GM12801 (cell line): ENCODE results near the gene RNU2-1.

ENCODE experiments used
- TF ChIP-seq, protein P1 (sequence below): IDR thresholded peaks from one replicate; pipeline ENCODE4 v1.5.1; 2011; ENCODE audit warnings: control low read depth; ENCODE audit not compliant: insufficient read length; ENCODE audit errors: extremely low read depth

RNU2-1 gene

DNA sequence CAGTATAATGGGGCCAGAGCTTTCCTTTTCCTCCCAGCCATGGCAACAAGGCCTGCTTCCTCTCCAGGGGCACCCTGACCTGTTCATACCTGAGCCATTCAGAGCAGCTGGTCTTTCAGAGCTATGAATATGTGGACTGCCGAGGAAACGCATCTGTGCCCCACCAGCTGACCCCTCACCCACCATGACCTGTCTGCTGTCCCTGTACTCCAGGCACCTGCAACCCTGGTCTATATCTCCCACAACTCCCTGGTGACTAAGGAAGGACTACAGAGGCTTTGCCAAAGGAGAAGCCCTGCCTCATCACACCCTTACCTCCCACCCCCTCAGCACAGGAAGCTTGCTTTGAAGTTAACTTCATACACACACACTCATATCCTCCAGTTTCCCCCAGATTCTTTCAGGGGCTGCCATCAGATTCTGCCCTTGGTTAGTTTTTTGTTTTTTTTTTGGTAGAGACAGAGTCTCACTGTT, 16.1 kb downstream of the RNU2-1 start:
- TF ChIP-seq, protein P1, sequence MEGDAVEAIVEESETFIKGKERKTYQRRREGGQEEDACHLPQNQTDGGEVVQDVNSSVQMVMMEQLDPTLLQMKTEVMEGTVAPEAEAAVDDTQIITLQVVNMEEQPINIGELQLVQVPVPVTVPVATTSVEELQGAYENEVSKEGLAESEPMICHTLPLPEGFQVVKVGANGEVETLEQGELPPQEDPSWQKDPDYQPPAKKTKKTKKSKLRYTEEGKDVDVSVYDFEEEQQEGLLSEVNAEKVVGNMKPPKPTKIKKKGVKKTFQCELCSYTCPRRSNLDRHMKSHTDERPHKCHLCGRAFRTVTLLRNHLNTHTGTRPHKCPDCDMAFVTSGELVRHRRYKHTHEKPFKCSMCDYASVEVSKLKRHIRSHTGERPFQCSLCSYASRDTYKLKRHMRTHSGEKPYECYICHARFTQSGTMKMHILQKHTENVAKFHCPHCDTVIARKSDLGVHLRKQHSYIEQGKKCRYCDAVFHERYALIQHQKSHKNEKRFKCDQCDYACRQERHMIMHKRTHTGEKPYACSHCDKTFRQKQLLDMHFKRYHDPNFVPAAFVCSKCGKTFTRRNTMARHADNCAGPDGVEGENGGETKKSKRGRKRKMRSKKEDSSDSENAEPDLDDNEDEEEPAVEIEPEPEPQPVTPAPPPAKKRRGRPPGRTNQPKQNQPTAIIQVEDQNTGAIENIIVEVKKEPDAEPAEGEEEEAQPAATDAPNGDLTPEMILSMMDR: no peak

DNA sequence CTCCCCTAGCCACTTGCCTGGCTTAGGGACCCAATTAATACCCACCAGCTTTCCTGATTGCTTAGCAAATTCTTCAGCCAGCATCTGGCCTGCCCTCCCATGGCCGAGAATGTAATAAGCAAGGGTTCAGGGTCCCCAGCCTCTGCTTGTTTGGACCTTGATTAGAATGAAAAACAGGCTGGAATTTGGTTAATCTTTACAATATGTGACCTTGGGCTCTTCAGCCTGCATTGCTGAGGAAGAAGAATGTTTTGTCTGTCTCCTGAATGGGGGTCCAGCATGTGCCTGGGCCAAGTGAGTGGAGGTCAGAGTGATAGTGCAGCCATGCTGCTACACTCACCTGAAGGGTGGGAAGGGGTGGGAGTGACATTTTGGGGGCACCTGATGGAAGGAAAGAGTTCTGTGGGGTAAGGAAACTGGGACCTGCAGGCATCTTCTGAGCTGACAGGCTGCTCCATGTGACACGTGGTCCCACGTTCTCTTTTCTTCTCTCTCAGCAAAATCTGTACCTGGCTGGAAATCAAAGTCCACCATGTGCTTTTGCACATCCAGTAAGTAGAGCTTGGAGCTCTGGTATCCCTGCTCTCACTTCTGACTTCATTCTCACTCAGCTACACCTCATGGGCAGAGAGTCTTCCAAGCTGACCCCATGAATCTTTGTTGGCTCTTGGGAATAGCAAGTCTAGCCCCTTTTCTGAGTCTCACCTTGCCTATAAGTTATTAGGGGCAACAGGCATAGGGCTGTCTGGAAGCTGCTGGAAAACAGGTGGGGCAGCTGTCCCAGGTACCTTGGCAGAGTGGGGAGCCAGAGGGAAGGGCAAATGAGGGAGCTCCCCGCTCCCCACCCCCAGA, 16.8 kb downstream of the RNU2-1 start:
- TF ChIP-seq, protein P1: no peak

DNA sequence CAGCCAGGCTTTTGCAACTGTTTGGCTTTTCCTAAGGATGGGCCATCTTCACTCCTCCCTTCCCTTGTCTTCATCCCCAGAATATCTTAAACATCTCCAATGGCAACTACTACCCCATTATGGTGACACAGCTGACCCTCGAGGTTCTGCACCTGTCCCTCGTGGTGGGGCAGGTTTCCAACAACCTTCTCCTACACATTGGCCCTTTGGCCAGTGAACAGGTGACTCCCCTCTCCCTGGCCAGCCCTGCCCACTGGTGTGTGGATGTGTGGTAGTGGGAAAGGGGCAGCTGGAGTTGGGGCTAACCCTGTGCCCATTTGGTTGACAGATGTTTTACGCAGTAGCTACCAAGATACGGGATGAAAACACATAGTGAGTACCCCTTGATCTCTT, 17.4 kb downstream of the RNU2-1 start:
- TF ChIP-seq, protein P1: no peak

DNA sequence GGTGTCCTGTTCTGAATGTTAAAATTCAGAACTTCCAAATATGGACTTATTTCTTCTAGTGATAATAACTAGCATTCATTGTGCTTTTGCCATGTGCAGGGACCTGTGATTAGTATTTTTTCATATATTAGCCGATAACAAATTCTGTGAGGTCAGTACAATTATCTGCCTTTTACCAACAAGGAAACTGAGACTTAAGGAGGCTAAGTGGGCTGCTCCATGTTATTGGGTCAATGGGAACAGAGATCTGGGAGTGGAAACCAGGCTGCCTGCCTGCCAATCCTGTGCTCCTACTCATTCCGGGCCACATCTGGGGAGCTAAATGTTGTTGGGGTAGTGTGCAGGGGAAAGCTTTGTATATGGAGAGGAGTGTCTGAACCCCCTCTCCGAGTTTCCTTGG, 18.4 kb downstream of the RNU2-1 start:
- TF ChIP-seq, protein P1: no peak

DNA sequence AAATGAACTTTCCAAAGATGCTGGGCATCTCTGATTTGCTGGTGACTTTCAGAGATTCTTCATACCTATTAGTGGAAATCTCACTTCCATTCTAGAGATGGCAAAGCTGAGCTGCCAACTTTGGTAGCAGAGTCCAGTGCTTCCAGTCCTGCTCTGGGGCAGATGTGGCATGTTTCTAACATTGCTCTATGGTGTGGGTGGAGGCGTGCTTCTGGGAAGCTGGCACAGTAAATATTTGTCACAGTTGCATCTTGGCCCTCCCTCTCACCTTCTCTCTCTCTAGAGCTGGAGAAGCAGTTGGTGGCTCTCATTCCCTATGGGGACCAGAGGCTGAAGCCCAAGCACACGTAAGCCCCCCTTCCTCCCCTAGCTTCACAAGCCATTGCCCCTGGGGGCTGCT, 20.2 kb downstream of the RNU2-1 start:
- TF ChIP-seq, protein P1: no peak

DNA sequence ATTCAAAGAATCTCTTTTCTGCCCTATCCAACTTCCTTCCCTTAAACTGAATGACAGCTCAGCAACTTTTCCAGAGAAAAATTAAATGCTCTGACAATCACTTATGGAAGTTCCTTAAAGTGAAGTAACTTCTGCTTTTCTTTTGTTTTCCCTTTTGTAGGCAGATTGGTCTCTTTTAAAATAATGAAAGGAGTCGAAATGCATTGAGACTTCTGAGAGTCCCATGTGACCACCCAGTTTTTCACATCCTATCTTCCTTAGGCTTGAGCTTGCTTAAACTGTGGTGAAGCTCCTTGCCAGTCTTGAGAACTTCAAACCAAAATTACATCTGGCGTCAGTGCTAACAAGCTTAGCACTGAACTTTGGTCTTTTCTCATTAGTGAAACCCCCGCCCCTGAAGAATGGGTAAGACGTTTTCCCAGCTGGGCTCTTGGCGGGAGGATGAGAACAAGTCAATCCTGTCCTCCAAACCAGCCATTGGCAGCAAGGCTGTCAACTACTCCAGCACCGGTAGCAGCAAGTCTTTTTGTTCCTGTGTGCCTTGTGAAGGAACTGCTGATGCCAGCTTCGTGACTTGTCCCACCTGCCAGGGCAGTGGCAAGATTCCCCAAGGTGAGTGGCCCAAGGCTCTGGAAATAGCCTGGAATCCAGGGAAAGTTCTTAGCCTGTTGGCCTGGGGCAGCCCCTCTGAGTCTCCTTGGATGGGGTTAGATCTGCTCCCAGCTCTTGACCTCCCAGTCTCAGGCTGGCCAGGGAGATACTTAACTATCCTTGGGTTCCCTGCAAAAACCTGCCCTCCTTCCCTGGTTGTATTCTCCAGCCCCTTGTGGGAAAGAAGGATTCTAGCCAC, 20.9 kb downstream of the RNU2-1 start:
- TF ChIP-seq, protein P1: no peak
